Measurements from ENCODE around the gene NUDT9. TPM values are rescaled to one million over a fixed set of nuclear protein-coding genes. Genes with fewer than 3 reads are reported as not detected.
"Not testable (repeated sequence)": the region's sequence is repeated elsewhere in the genome, so short reads cannot be mapped to it uniquely, and the experiment has no call there.

Gene NUDT9
- total RNA-seq, 1 donor from 2014 or later, result 20.6 TPM

GRCh38 chr4:87410157-87410556 is 12.2 kb upstream of the NUDT9 start:
- TF ChIP-seq POLR2AphosphoS5 (IDR thresholded peaks at IDR 0.05; ENCODE audit: insufficient read depth in 1 of 2, low read depth in 1 of 2) (no peak), CTCF (IDR thresholded peaks at IDR 0.05) (no peak), POLR2A (IDR thresholded peaks at IDR 0.05) (no peak)
- no peak for DNase-seq (ENCODE audit: extremely low spot score in 2 of 2)

GRCh38 chr4:87410679-87411078 is 11.7 kb upstream of the NUDT9 start:
- Histone ChIP-seq H3K27me3 (no peaks in the 10 kb centered on the region), H3K4me1 (no peaks in the 10 kb centered on the region), H3K9me3 (no peaks in the 10 kb centered on the region), H3K4me3 (no peak overlapping the region), H3K27ac (no peak overlapping the region), H3K36me3 (no peaks in the 10 kb centered on the region)
- TF ChIP-seq CTCF (IDR thresholded peaks at IDR 0.05) (no peak), POLR2AphosphoS5 (IDR thresholded peaks at IDR 0.05; ENCODE audit: insufficient read depth in 1 of 2, low read depth in 1 of 2) (no peak), POLR2A (IDR thresholded peaks at IDR 0.05) (no peak)
- intact Hi-C loops (cut with DNase I), result no loop called here
- DNase-seq (ENCODE audit: extremely low spot score in 2 of 2), result no peak

More at GRCh38 chr4:87410157-87410556, 12.2 kb upstream of the NUDT9 start:
- no peaks in the 10 kb centered on the region for H3K4me1 ChIP-seq
- no peak overlapping the region for H3K27ac ChIP-seq
- H3K9me3 ChIP-seq, result no peaks in the 10 kb centered on the region
- no peak overlapping the region for H3K4me3 ChIP-seq
- intact Hi-C loops (cut with DNase I), result no loop called here
- H3K36me3 ChIP-seq, result no peaks in the 10 kb centered on the region
- no peaks in the 10 kb centered on the region for H3K27me3 ChIP-seq

- intact Hi-C loops (cut with DNase I), result no loop called here
- no peak for DNase-seq (ENCODE audit: extremely low spot score in 2 of 2)
- TF ChIP-seq POLR2A (IDR thresholded peaks at IDR 0.05) (no peak), POLR2AphosphoS5 (IDR thresholded peaks at IDR 0.05; ENCODE audit: insufficient read depth in 1 of 2, low read depth in 1 of 2) (no peak), CTCF (IDR thresholded peaks at IDR 0.05) (no peak)
- Histone ChIP-seq H3K9me3 (no peaks in the 10 kb centered on the region), H3K4me3 (no peak overlapping the region), H3K27me3 (no peaks in the 10 kb centered on the region), H3K36me3 (no peaks in the 10 kb centered on the region), H3K4me1 (no peaks in the 10 kb centered on the region), H3K27ac (no peak overlapping the region)
These were observed 7.6 kb upstream of the NUDT9 start for GRCh38 chr4:87414816-87415215.

- Histone ChIP-seq H3K9me3 (no peaks in the 10 kb centered on the region), H3K27ac (no peak overlapping the region), H3K36me3 (no peaks in the 10 kb centered on the region), H3K4me3 (no peak overlapping the region), H3K4me1 (peaks cover 10% of the 10 kb centered on the region), H3K27me3 (no peaks in the 10 kb centered on the region)
- TF ChIP-seq POLR2AphosphoS5 (IDR thresholded peaks at IDR 0.05; ENCODE audit: insufficient read depth in 1 of 2, low read depth in 1 of 2) (no peak), CTCF (IDR thresholded peaks at IDR 0.05) (no peak), POLR2A (IDR thresholded peaks at IDR 0.05) (no peak)
- intact Hi-C loops (cut with DNase I), result no loop called here
- DNase-seq (ENCODE audit: extremely low spot score in 2 of 2), result no peak
These were observed 5.4 kb upstream of the NUDT9 start for GRCh38 chr4:87416965-87417364.

GRCh38 chr4:87418410-87418809 is 4.0 kb upstream of the NUDT9 start:
- H3K4me3 ChIP-seq; H3K27me3 ChIP-seq; intact Hi-C loops (cut with DNase I); H3K36me3 ChIP-seq; DNase-seq (ENCODE audit: extremely low spot score in 2 of 2); H3K9me3 ChIP-seq; H3K27ac ChIP-seq: not testable (repeated sequence)
- H3K4me1 ChIP-seq, result peaks cover 15% of the 10 kb centered on the region

All from vagina (tissue), 2 donors.